H1 (cell line): ENCODE results near the gene KCNQ1.

Source experiments
- EGR1 ChIP-seq: IDR thresholded peaks from 2 replicates; pipeline ENCODE4 v1.6.1; 2011; ENCODE audit warnings: low read depth, low read length, borderline replicate concordance
- MAFK ChIP-seq: IDR thresholded peaks from 2 replicates; pipeline ENCODE4 v1.6.1; 2012; ENCODE audit warnings: low read depth, mild to moderate bottlenecking, improper control_type of control experiment, low read length
- NANOG ChIP-seq: IDR thresholded peaks from 2 replicates; pipeline ENCODE4 v1.6.1; 2011; ENCODE audit warnings: low read length, low read depth, mild to moderate bottlenecking, inconsistent platforms; ENCODE audit not compliant: insufficient read depth, poor library complexity, severe bottlenecking
- POLR2AphosphoS5 ChIP-seq: IDR thresholded peaks from 2 replicates; pipeline ENCODE4 v1.6.1; 2011; ENCODE audit warnings: low read depth, low read length
- RAD21 ChIP-seq, 2 experiments: IDR thresholded peaks in 1 of 2; conservative IDR thresholded peaks in 1 of 2; 2 replicates each; pipeline ENCODE4 v1.6.1; 2011; ENCODE audit warnings: low read depth in 2 of 2, low read length in 2 of 2, improper control_type of control experiment in 1 of 2, inconsistent platforms in 1 of 2, mild to moderate bottlenecking in 1 of 2, moderate library complexity in 1 of 2
- RNF2 ChIP-seq: fragments of 200-900, 300-1000 bp; sonication (generic); IDR thresholded peaks from 2 replicates; pipeline ENCODE4 v1.7.1; 2016; ENCODE audit warnings: borderline replicate concordance, low read depth, mild to moderate bottlenecking, antibody characterized with exemption, low read length; ENCODE audit not compliant: poor library complexity, severe bottlenecking; ENCODE audit errors: missing control alignments
- SP1 ChIP-seq: IDR thresholded peaks from 2 replicates; pipeline ENCODE4 v1.6.1; 2011; ENCODE audit warnings: low read depth, low read length
- TF ChIP-seq, protein P1 (sequence below), 3 experiments: IDR thresholded peaks; 1 replicate in 2 of 3; 2 replicates in 1 of 3; pipeline versions ENCODE4 v1.5.1 to v1.6.1; 2011; ENCODE audit warnings: low read length in 3 of 3, mild to moderate bottlenecking in 3 of 3, inconsistent platforms in 2 of 3, low read depth in 1 of 3, moderate library complexity in 1 of 3; ENCODE audit not compliant: insufficient read depth in 1 of 3; ENCODE audit errors: control extremely low read depth in 1 of 3

DNA sequence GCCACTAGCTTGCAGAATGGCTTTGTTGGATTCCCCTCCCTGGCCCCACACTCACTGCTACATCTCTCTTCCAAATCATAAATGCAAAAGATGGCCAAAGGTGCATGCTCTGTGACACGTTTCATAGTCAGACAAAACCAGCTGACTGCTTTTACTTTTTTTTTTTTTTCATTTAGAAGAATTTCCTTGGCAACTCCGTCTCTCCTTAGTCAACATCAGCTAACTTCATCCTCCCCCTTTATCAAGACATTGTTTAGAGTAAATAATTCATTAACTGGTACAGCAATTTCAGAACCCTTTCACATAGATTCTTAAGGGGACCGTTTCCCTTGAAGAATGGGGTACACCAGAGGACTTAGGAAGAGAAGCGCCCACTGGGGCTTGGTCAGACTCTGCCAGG, 239.0 kb downstream of the KCNQ1 start:
- TF ChIP-seq RNF2 (no peak), NANOG (no peak), SP1 (no peak), EGR1 (no peak), POLR2AphosphoS5 (no peak), RAD21 (IDR thresholded peaks at IDR 0.05 in 1 of 2, conservative IDR thresholded peaks at IDR 0.05 in 1 of 2; ENCODE audit: low read depth in 2 of 2, low read length in 2 of 2) (no peak), MAFK (no peak)
- TF ChIP-seq, protein P1, sequence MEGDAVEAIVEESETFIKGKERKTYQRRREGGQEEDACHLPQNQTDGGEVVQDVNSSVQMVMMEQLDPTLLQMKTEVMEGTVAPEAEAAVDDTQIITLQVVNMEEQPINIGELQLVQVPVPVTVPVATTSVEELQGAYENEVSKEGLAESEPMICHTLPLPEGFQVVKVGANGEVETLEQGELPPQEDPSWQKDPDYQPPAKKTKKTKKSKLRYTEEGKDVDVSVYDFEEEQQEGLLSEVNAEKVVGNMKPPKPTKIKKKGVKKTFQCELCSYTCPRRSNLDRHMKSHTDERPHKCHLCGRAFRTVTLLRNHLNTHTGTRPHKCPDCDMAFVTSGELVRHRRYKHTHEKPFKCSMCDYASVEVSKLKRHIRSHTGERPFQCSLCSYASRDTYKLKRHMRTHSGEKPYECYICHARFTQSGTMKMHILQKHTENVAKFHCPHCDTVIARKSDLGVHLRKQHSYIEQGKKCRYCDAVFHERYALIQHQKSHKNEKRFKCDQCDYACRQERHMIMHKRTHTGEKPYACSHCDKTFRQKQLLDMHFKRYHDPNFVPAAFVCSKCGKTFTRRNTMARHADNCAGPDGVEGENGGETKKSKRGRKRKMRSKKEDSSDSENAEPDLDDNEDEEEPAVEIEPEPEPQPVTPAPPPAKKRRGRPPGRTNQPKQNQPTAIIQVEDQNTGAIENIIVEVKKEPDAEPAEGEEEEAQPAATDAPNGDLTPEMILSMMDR (IDR thresholded peaks at IDR 0.05; ENCODE audit: control extremely low read depth in 1 of 3, insufficient read depth in 1 of 3, low read depth in 1 of 3, low read length in 3 of 3) = no peak
